GM12892 (cell line): ENCODE measurements around the gene SLC44A1.

Experiments
- POLR2A ChIP-seq: IDR thresholded peaks from 2 replicates; pipeline ENCODE4 v1.6.1; 2011; ENCODE audit warnings: low read depth, low read length, control low read depth
- POLR2AphosphoS5 ChIP-seq: IDR thresholded peaks from 2 replicates; pipeline ENCODE4 v1.6.1; 2011; ENCODE audit warnings: low read depth, low read length, control low read depth

- TF ChIP-seq POLR2A (no peak), POLR2AphosphoS5 (no peak)
These were observed 14.8 kb downstream of the SLC44A1 start for GRCh38 chr9:105259274-105259673.
